ENCODE results near the gene AQP3. TPM values are rescaled to one million over a fixed set of nuclear protein-coding genes. Genes with fewer than 3 reads are reported as not detected.

The AQP3 gene
- total and polyA plus RNA-seq, 4 donors, result 43.9 to 218 (median 159) TPM

DNA sequence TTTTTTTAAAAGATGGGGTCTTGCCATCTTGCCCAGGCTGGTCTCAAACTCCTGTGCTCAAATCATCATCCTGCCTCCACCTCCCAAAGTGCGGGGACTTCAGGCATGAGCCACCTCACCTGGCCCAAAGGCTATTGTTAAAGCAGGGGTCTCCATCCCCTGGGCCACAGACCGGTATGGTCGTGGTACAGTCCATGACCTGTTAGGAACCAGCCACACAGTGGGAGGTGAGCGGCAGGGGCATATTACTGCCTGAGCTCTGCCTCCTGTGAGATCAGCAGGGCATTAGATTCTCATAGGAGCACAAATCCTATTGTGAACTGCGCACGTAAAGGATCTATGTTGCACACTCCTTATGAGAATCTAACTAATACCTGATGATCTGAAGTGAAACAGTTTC, 33.6 kb upstream of the AQP3 start:
- 94 to 98% methylated on average over 6 of the region's 6 CpGs for WGBS, 2 donors
- Histone ChIP-seq H3K9me3 (ENCODE audit: control insufficient read depth in 4 of 4, insufficient read depth in 3 of 4, low read length in 3 of 4) (no peaks in the 10 kb centered on the region), H3K27me3 (ENCODE audit: control insufficient read depth in 3 of 3, insufficient read depth in 3 of 3, low read length in 2 of 3) (no peaks in the 10 kb centered on the region), H3K4me1 (ENCODE audit: control insufficient read depth in 5 of 5, insufficient read depth in 5 of 5, low read length in 5 of 5) (no peaks in the 10 kb centered on the region), H3K4me3 (no peak overlapping the region), H3K27ac (ENCODE audit: low read depth in 1 of 2, low read length in 1 of 2) (no peak overlapping the region), H3K9ac (ENCODE audit: insufficient read depth in 1 of 2, low read length in 2 of 2) (no peak overlapping the region), H3K36me3 (ENCODE audit: control insufficient read depth in 4 of 4, insufficient read depth in 4 of 4, low read length in 4 of 4) (peaks cover 0 to 3% (median 0%) of the 10 kb centered on the region in 4 donors)
- no peak for DNase-seq
- no peak for ATAC-seq (ENCODE audit: insufficient read depth, low FRiP score)
- TF ChIP-seq CTCF (IDR thresholded peaks at IDR 0.05; ENCODE audit: control extremely low read depth, extremely low read depth), result no peak

- Histone ChIP-seq H3K27ac (ENCODE audit: low read depth in 1 of 2, low read length in 1 of 2) (no peak overlapping the region), H3K4me3 (no peak overlapping the region), H3K36me3 (ENCODE audit: control insufficient read depth in 4 of 4, insufficient read depth in 4 of 4, low read length in 4 of 4) (peaks cover 0 to 3% (median 0%) of the 10 kb centered on the region in 4 donors), H3K9me3 (ENCODE audit: control insufficient read depth in 4 of 4, insufficient read depth in 3 of 4, low read length in 3 of 4) (no peaks in the 10 kb centered on the region), H3K9ac (ENCODE audit: insufficient read depth in 1 of 2, low read length in 2 of 2) (no peak overlapping the region), H3K27me3 (ENCODE audit: control insufficient read depth in 3 of 3, insufficient read depth in 3 of 3, low read length in 2 of 3) (no peaks in the 10 kb centered on the region), H3K4me1 (ENCODE audit: control insufficient read depth in 5 of 5, insufficient read depth in 5 of 5, low read length in 5 of 5) (no peaks in the 10 kb centered on the region)
- no peak for TF ChIP-seq CTCF (IDR thresholded peaks at IDR 0.05; ENCODE audit: control extremely low read depth, extremely low read depth)
- ATAC-seq (ENCODE audit: insufficient read depth, low FRiP score) (no peak), DNase-seq (no peak)
- whole genome bisulfite sequencing, 2 donors, result 74 to 78% methylated on average over 2 of the region's 2 CpGs
Observed at GRCh38 chr9:33480106-33480505, 32.7 kb upstream of the AQP3 start.

- DNase-seq (no peak), ATAC-seq (ENCODE audit: insufficient read depth, low FRiP score) (no peak)
- no peak overlapping the region for H3K27ac ChIP-seq (ENCODE audit: low read depth in 1 of 2, low read length in 1 of 2)
- peaks cover 0 to 18% (median 8%) of the 10 kb centered on the region in 5 donors for H3K4me1 ChIP-seq (ENCODE audit: control insufficient read depth in 5 of 5, insufficient read depth in 5 of 5, low read length in 5 of 5)
- no peak overlapping the region for H3K4me3 ChIP-seq
- no peaks in the 10 kb centered on the region for H3K9me3 ChIP-seq (ENCODE audit: control insufficient read depth in 4 of 4, insufficient read depth in 3 of 4, low read length in 3 of 4)
- TF ChIP-seq CTCF (IDR thresholded peaks at IDR 0.05; ENCODE audit: control extremely low read depth, extremely low read depth), result no peak
- H3K27me3 ChIP-seq (ENCODE audit: control insufficient read depth in 3 of 3, insufficient read depth in 3 of 3, low read length in 2 of 3), result no peaks in the 10 kb centered on the region
- H3K9ac ChIP-seq (ENCODE audit: insufficient read depth in 1 of 2, low read length in 2 of 2), result no peak overlapping the region
- peaks cover 2 to 7% (median 5%) of the 10 kb centered on the region in 4 donors for H3K36me3 ChIP-seq (ENCODE audit: control insufficient read depth in 4 of 4, insufficient read depth in 4 of 4, low read length in 4 of 4)
- 95 to 96% methylated on average over 10 of the region's 10 CpGs for WGBS, 2 donors
Observed at GRCh38 chr9:33476503-33476902, 29.1 kb upstream of the AQP3 start.

GRCh38 chr9:33475357-33475756, 28.0 kb upstream of the AQP3 start:
- no peak overlapping the region for H3K27ac ChIP-seq (ENCODE audit: low read depth in 1 of 2, low read length in 1 of 2)
- no peak for TF ChIP-seq CTCF (IDR thresholded peaks at IDR 0.05; ENCODE audit: control extremely low read depth, extremely low read depth)
- H3K4me1 ChIP-seq (ENCODE audit: control insufficient read depth in 5 of 5, insufficient read depth in 5 of 5, low read length in 5 of 5), result peaks cover 0 to 18% (median 8%) of the 10 kb centered on the region in 5 donors
- 91 to 97% methylated on average over 1 of the region's 1 CpG for WGBS, 2 donors
- H3K36me3 ChIP-seq (ENCODE audit: control insufficient read depth in 4 of 4, insufficient read depth in 4 of 4, low read length in 4 of 4), result peaks cover 2 to 9% (median 9%) of the 10 kb centered on the region in 4 donors
- no peak overlapping the region for H3K9ac ChIP-seq (ENCODE audit: insufficient read depth in 1 of 2, low read length in 2 of 2)
- no peaks in the 10 kb centered on the region for H3K9me3 ChIP-seq (ENCODE audit: control insufficient read depth in 4 of 4, insufficient read depth in 3 of 4, low read length in 3 of 4)
- H3K27me3 ChIP-seq (ENCODE audit: control insufficient read depth in 3 of 3, insufficient read depth in 3 of 3, low read length in 2 of 3), result no peaks in the 10 kb centered on the region
- H3K4me3 ChIP-seq, result no peak overlapping the region
- ATAC-seq (ENCODE audit: insufficient read depth, low FRiP score), result no peak
- DNase-seq, result no peak

Measured in lung (tissue), 12 donors.